Endothelial cell (in vitro differentiated cells): Measurements from ENCODE around the gene FHAD1. TPM values are rescaled to one million over a fixed set of nuclear protein-coding genes. Genes with fewer than 3 reads are reported as not detected.

ENCODE experiments used
- DNase-seq: peaks from one replicate; pipeline ENCODE4 v3.0.0; 2021; ENCODE audit warnings: low spot score
- H3K27ac Mint-ChIP-seq: one replicate; pipeline ENCODE4 v1.8.0; 2021; ENCODE audit warnings: mixed read lengths, inconsistent platforms; ENCODE audit not compliant: unreplicated experiment
- H3K27me3 Mint-ChIP-seq: one replicate; pipeline ENCODE4 v1.8.0; 2021; ENCODE audit warnings: mild to moderate bottlenecking, moderate library complexity, mixed read lengths, inconsistent platforms; ENCODE audit not compliant: unreplicated experiment
- H3K36me3 Mint-ChIP-seq: one replicate; pipeline ENCODE4 v1.8.0; 2021; ENCODE audit warnings: mild to moderate bottlenecking, low read depth, mixed read lengths, inconsistent platforms; ENCODE audit not compliant: unreplicated experiment
- H3K4me1 Mint-ChIP-seq: one replicate; pipeline ENCODE4 v1.8.0; 2021; ENCODE audit warnings: mild to moderate bottlenecking, mixed read lengths, inconsistent platforms; ENCODE audit not compliant: unreplicated experiment
- H3K4me3 Mint-ChIP-seq: one replicate; pipeline ENCODE4 v1.8.0; 2021; ENCODE audit warnings: mild to moderate bottlenecking, mixed read lengths, inconsistent platforms; ENCODE audit not compliant: unreplicated experiment
- H3K9me3 Mint-ChIP-seq: one replicate; pipeline ENCODE4 v1.8.0; 2021; ENCODE audit warnings: mixed read lengths, inconsistent platforms; ENCODE audit not compliant: unreplicated experiment
- CTCF ChIP-seq: fragments of 200-600 bp; sonication (generic); IDR thresholded peaks from one replicate; pipeline ENCODE4 v1.5.0; 2021; ENCODE audit warnings: antibody characterized with exemption; ENCODE audit not compliant: unreplicated experiment
- total RNA-seq: library from RNA; stranded (reverse); fragmentation: NEBNext Ultra II Directional; extraction: Animal tissue kit (Norgen Biotek cat#: 25700); gene quantifications from one replicate; pipeline ENCODE4 v1.2.1, GENCODE V29; 2021; ENCODE audit not compliant: unreplicated experiment

The FHAD1 gene
- total RNA-seq, 1 donor from 2014 or later = 2.1 TPM

GRCh38 chr1:15311880-15312279, 64.9 kb downstream of the FHAD1 start:
- Mint-ChIP-seq H3K4me1 (peaks cover 8% of the 10 kb centered on the region), H3K27me3 (peaks cover 5% of the 10 kb centered on the region), H3K36me3 (peaks cover 6% of the 10 kb centered on the region), H3K4me3 (no peak overlapping the region), H3K9me3 (peaks cover 4% of the 10 kb centered on the region), H3K27ac (no peak overlapping the region)
- no peak for TF ChIP-seq CTCF
- DNase-seq = no peak

GRCh38 chr1:15312626-15313411, 65.8 kb downstream of the FHAD1 start:
- DNase-seq = no peak
- Mint-ChIP-seq H3K4me3 (no peak overlapping the region), H3K36me3 (no peaks in the 10 kb centered on the region), H3K9me3 (no peaks in the 10 kb centered on the region), H3K27ac (no peak overlapping the region), H3K4me1 (peaks cover 8% of the 10 kb centered on the region), H3K27me3 (peaks cover 5% of the 10 kb centered on the region)
- no peak for TF ChIP-seq CTCF

GRCh38 chr1:15314328-15315281, 67.6 kb downstream of the FHAD1 start:
- TF ChIP-seq CTCF = no peak
- H3K9me3 Mint-ChIP-seq = no peaks in the 10 kb centered on the region
- no peaks in the 10 kb centered on the region for H3K36me3 Mint-ChIP-seq
- no peak for DNase-seq
- H3K27ac Mint-ChIP-seq = no peak overlapping the region
- no peak overlapping the region for H3K4me3 Mint-ChIP-seq
- peaks cover 8% of the 10 kb centered on the region for H3K4me1 Mint-ChIP-seq
- peaks cover 2% of the 10 kb centered on the region for H3K27me3 Mint-ChIP-seq

GRCh38 chr1:15315815-15316214, 68.8 kb downstream of the FHAD1 start:
- Mint-ChIP-seq H3K27me3 (peaks cover 2% of the 10 kb centered on the region), H3K36me3 (no peaks in the 10 kb centered on the region), H3K4me3 (no peak overlapping the region), H3K27ac (no peak overlapping the region), H3K9me3 (peaks cover 6% of the 10 kb centered on the region), H3K4me1 (peaks cover 8% of the 10 kb centered on the region)
- no peak for TF ChIP-seq CTCF
- DNase-seq = no peak
